ENCODE data around the gene FIGNL1. TPM values are rescaled to one million over a fixed set of nuclear protein-coding genes. Genes with fewer than 3 reads are reported as not detected.

The FIGNL1 gene
- 10 to 100 TPM in 5 of 6 donors, 1 to 10 TPM in 1; 4.8 to 26.2 (median 18.2) TPM for polyA plus RNA-seq (ENCODE audit: low read depth in 6 of 6)

- ATAC-seq (ENCODE audit: low read depth in 2 of 2) (peak; percentile 96 to 98), DNase-seq (peak; percentile 83)
- Mint-ChIP-seq H3K4me1 (peaks cover 5 to 30% (median 22%) of the 10 kb centered on the region in 3 donors), H3K27ac (peak within 1 kb of the TSS; percentile 94 to 97 (median 96)), H3K9me3 (no peaks in the 10 kb centered on the region), H3K36me3 (peaks cover 16 to 20% of the 10 kb centered on the region in 2 donors), H3K27me3 (no peaks in the 10 kb centered on the region), H3K4me3 (peak within 1 kb of the TSS; percentile 91 to 97 (median 94))
These were observed at the start of gene FIGNL1 for GRCh38 chr7:50449881-50450589. Gene FIGNL1, minus strand, starts transcription at chr7:50450350. Its CDS starts 3,063 bp downstream, at chr7:50447287.

GRCh38 chr7:50499092-50499491 is 48.9 kb upstream of the FIGNL1 start:
- Mint-ChIP-seq H3K4me1 (no peaks in the 10 kb centered on the region), H3K36me3 (no peaks in the 10 kb centered on the region), H3K27me3 (peaks cover 22 to 31% (median 31%) of the 10 kb centered on the region in 3 donors), H3K9me3 (peaks cover 0 to 2% (median 0%) of the 10 kb centered on the region in 7 donors), H3K4me3 (no peak overlapping the region), H3K27ac (peak overlapping the region in 1 of 6 donors; percentile 58)
- no peak for DNase-seq
- no peak for ATAC-seq (ENCODE audit: low read depth in 2 of 2)

GRCh38 chr7:50497968-50498367 is 47.8 kb upstream of the FIGNL1 start:
- Mint-ChIP-seq H3K9me3 (peaks cover 0 to 2% (median 0%) of the 10 kb centered on the region in 7 donors), H3K36me3 (no peaks in the 10 kb centered on the region), H3K27me3 (peaks cover 27 to 38% (median 31%) of the 10 kb centered on the region in 3 donors), H3K4me1 (no peaks in the 10 kb centered on the region), H3K4me3 (no peak overlapping the region), H3K27ac (no peak overlapping the region)
- DNase-seq (no peak), ATAC-seq (ENCODE audit: low read depth in 2 of 2) (no peak)

GRCh38 chr7:50497068-50497642 is 47.0 kb upstream of the FIGNL1 start:
- ATAC-seq (ENCODE audit: low read depth in 2 of 2) (no peak), DNase-seq (no peak)
- peaks cover 27 to 45% (median 31%) of the 10 kb centered on the region in 3 donors for H3K27me3 Mint-ChIP-seq
- no peaks in the 10 kb centered on the region for H3K36me3 Mint-ChIP-seq
- H3K4me3 Mint-ChIP-seq, result no peak overlapping the region
- H3K4me1 Mint-ChIP-seq, result no peaks in the 10 kb centered on the region
- H3K9me3 Mint-ChIP-seq, result peaks cover 0 to 2% (median 0%) of the 10 kb centered on the region in 7 donors
- no peak overlapping the region for H3K27ac Mint-ChIP-seq

GRCh38 chr7:50496569-50496968 is 46.4 kb upstream of the FIGNL1 start:
- no peak for ATAC-seq (ENCODE audit: low read depth in 2 of 2)
- Mint-ChIP-seq H3K4me1 (no peaks in the 10 kb centered on the region), H3K9me3 (peaks cover 0 to 2% (median 0%) of the 10 kb centered on the region in 7 donors)

GRCh38 chr7:50495746-50496145 is 45.6 kb upstream of the FIGNL1 start:
- no peak overlapping the region for H3K4me3 Mint-ChIP-seq
- H3K9me3 Mint-ChIP-seq, result no peaks in the 10 kb centered on the region
- H3K4me1 Mint-ChIP-seq, result no peaks in the 10 kb centered on the region
- ATAC-seq (ENCODE audit: low read depth in 2 of 2), result no peak
- H3K27ac Mint-ChIP-seq, result no peak overlapping the region
- peaks cover 27 to 48% (median 34%) of the 10 kb centered on the region in 3 donors for H3K27me3 Mint-ChIP-seq
- no peak for DNase-seq
- H3K36me3 Mint-ChIP-seq, result no peaks in the 10 kb centered on the region

More at GRCh38 chr7:50496569-50496968, 46.4 kb upstream of the FIGNL1 start:
- peaks cover 27 to 50% (median 33%) of the 10 kb centered on the region in 3 donors for H3K27me3 Mint-ChIP-seq
- no peak overlapping the region for H3K27ac Mint-ChIP-seq
- H3K4me3 Mint-ChIP-seq, result no peak overlapping the region
- DNase-seq, result no peak
- no peaks in the 10 kb centered on the region for H3K36me3 Mint-ChIP-seq

- H3K27ac Mint-ChIP-seq, result peak overlapping the region in 1 of 6 donors; percentile 79
- no peaks in the 10 kb centered on the region for H3K4me1 Mint-ChIP-seq
- ATAC-seq (ENCODE audit: low read depth in 2 of 2) (no peak), DNase-seq (no peak)
- peaks cover 17 to 30% (median 18%) of the 10 kb centered on the region in 3 donors for H3K27me3 Mint-ChIP-seq
- no peaks in the 10 kb centered on the region for H3K36me3 Mint-ChIP-seq
- H3K4me3 Mint-ChIP-seq, result no peak overlapping the region
- peaks cover 0 to 4% (median 0%) of the 10 kb centered on the region in 7 donors for H3K9me3 Mint-ChIP-seq
These were observed 42.8 kb upstream of the FIGNL1 start for GRCh38 chr7:50492770-50493519.

GRCh38 chr7:50491943-50492342 is 41.8 kb upstream of the FIGNL1 start:
- Mint-ChIP-seq H3K4me3 (no peak overlapping the region), H3K9me3 (peaks cover 0 to 4% (median 0%) of the 10 kb centered on the region in 7 donors), H3K27me3 (peaks cover 8 to 24% (median 11%) of the 10 kb centered on the region in 3 donors), H3K4me1 (no peaks in the 10 kb centered on the region), H3K27ac (no peak overlapping the region), H3K36me3 (no peaks in the 10 kb centered on the region)
- ATAC-seq (ENCODE audit: low read depth in 2 of 2) (no peak), DNase-seq (no peak)

GRCh38 chr7:50491209-50491608 is 41.1 kb upstream of the FIGNL1 start:
- Mint-ChIP-seq H3K27me3 (peaks cover 5 to 22% (median 7%) of the 10 kb centered on the region in 3 donors), H3K36me3 (no peaks in the 10 kb centered on the region), H3K27ac (no peak overlapping the region), H3K4me3 (no peak overlapping the region), H3K4me1 (no peaks in the 10 kb centered on the region), H3K9me3 (peaks cover 0 to 4% (median 0%) of the 10 kb centered on the region in 7 donors)
- ATAC-seq (ENCODE audit: low read depth in 2 of 2), result no peak
- no peak for DNase-seq

- Mint-ChIP-seq H3K4me1 (no peaks in the 10 kb centered on the region), H3K36me3 (no peaks in the 10 kb centered on the region), H3K4me3 (no peak overlapping the region), H3K9me3 (peaks cover 0 to 4% (median 0%) of the 10 kb centered on the region in 7 donors), H3K27ac (no peak overlapping the region), H3K27me3 (peaks cover 3 to 18% (median 12%) of the 10 kb centered on the region in 3 donors)
- DNase-seq (no peak), ATAC-seq (ENCODE audit: low read depth in 2 of 2) (no peak)
These were observed 38.2 kb upstream of the FIGNL1 start for GRCh38 chr7:50488379-50488778.

- DNase-seq, result no peak
- peak overlapping the region in 1 of 6 donors; percentile 41 for H3K27ac Mint-ChIP-seq
- no peaks in the 10 kb centered on the region for H3K36me3 Mint-ChIP-seq
- H3K27me3 Mint-ChIP-seq, result peaks cover 0 to 8% (median 2%) of the 10 kb centered on the region in 3 donors
- ATAC-seq (ENCODE audit: low read depth in 2 of 2), result no peak
- no peaks in the 10 kb centered on the region for H3K4me1 Mint-ChIP-seq
- H3K4me3 Mint-ChIP-seq, result no peak overlapping the region
- peaks cover 0 to 4% (median 0%) of the 10 kb centered on the region in 7 donors for H3K9me3 Mint-ChIP-seq
These were observed 36.4 kb upstream of the FIGNL1 start for GRCh38 chr7:50486512-50486911.

GRCh38 chr7:50481867-50482266 is 31.7 kb upstream of the FIGNL1 start:
- no peaks in the 10 kb centered on the region for H3K36me3 Mint-ChIP-seq
- ATAC-seq (ENCODE audit: low read depth in 2 of 2), result no peak
- DNase-seq, result no peak
- H3K4me3 Mint-ChIP-seq, result no peak overlapping the region
- H3K9me3 Mint-ChIP-seq, result no peaks in the 10 kb centered on the region
- no peak overlapping the region for H3K27ac Mint-ChIP-seq
- H3K4me1 Mint-ChIP-seq, result no peaks in the 10 kb centered on the region
- H3K27me3 Mint-ChIP-seq, result peaks cover 0 to 7% (median 5%) of the 10 kb centered on the region in 3 donors

- Mint-ChIP-seq H3K27ac (no peak overlapping the region), H3K4me3 (no peak overlapping the region), H3K4me1 (no peaks in the 10 kb centered on the region), H3K27me3 (peaks cover 0 to 7% (median 2%) of the 10 kb centered on the region in 3 donors), H3K36me3 (no peaks in the 10 kb centered on the region), H3K9me3 (no peaks in the 10 kb centered on the region)
- DNase-seq (no peak), ATAC-seq (ENCODE audit: low read depth in 2 of 2) (no peak)
These were observed 30.6 kb upstream of the FIGNL1 start for GRCh38 chr7:50480797-50481196.

All from naive B cell (primary cell).